Mucosa of descending colon (tissue), 3 donors: ENCODE data around the gene ZNF844. TPM values are rescaled to one million over a fixed set of nuclear protein-coding genes. Genes with fewer than 3 reads are reported as not detected.
"Not testable (repeated sequence)": the region's sequence is repeated elsewhere in the genome, so short reads cannot be mapped to it uniquely, and the experiment has no call there.

ENCODE experiments used
- ATAC-seq: fragments of 200-7000 bp; cut with Tn5 transposase; one replicate; pipeline ENCODE4 v1.9.1; 2020; ENCODE audit warnings: mild to moderate bottlenecking, moderate library complexity
- DNase-seq, 3 donors: peaks; one replicate each; pipeline ENCODE4 v3.0.0-alpha.2; 2020
- H3K36me3 ChIP-seq: fragments of 200-600 bp; one replicate; pipeline ENCODE4 v1.8.0; 2021; ENCODE audit warnings: low read depth, mild to moderate bottlenecking
- H3K4me1 ChIP-seq: fragments of 200-600 bp; one replicate; pipeline ENCODE4 v1.8.0; 2021; ENCODE audit warnings: low read depth, mild to moderate bottlenecking
- H3K4me3 ChIP-seq: fragments of 200-600 bp; one replicate; pipeline ENCODE4 v1.8.0; 2021; ENCODE audit warnings: mild to moderate bottlenecking
- H3K9me3 ChIP-seq: fragments of 200-600 bp; one replicate; pipeline ENCODE4 v1.8.0; 2021; ENCODE audit warnings: mild to moderate bottlenecking
- CTCF ChIP-seq: fragments of 200-600 bp; IDR thresholded peaks from one replicate; pipeline ENCODE4 v1.8.0; 2022; ENCODE audit warnings: antibody characterized with exemption, mild to moderate bottlenecking
- intact Hi-C, 2 donors: fragments of 100-400 bp; cut with DNase I in 1 of 2; cut with micrococcal nuclease in 1 of 2; formaldehyde crosslinking; loops; one replicate each; pipeline versions ENCODE4 v1.11.0 to v1.11.1; 2022; cut with DNase I, micrococcal nuclease
- total RNA-seq, 3 donors: library from RNA; stranded (reverse); fragmentation: NEBNext Ultra II Directional in 2 of 3; extraction: Animal tissue kit (Norgen Biotek cat#: 25700) in 2 of 3; gene quantifications; one replicate each; pipeline versions ENCODE4 v1.2.1 to v1.2.4, GENCODE V29; 2021 to 2023
- donor health status: DM: no; HTN: no; CAD: no; lungs with moderate emphysema.
- donor health status: DM: no; HTN: no; CAD: no.
- donor health status: DM: no; HTN: yes; CAD: no.

The ZNF844 gene
- total RNA-seq, 3 donors from 2014 or later, result 11.7 to 17.1 (median 15.2) TPM

DNA sequence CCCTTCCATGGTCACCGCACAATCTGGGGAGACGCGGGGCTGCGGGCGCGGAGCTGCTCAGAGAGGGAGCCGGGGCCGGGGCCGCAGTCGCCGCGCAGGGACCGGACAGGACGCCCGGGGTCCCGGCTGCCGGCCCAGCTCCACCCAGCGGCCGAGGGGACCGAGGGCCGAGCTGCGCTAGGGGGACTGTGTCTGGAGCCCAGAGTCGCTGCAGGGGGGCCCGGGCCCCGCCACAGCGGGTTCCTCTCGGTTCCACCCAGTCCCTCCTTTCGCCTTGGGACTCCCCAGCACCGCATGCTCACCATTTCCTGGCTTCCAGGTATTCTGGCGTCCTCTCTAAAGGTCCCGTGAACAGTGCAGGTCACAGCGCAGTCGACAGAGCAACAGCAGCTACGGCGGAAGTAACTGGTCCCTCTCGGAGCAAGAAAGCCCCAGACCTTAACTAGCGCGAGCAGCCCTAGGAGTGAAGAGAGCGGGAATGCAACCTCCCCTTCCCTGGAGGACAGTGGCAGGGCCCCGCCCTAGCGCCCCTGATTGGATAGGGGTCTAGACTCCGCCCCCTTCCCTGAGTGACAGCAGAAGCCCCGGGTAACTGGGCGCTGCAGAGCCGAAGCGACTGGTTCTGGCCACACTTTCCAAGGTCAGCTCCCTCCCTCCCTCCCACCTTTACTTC lies 11.9 kb upstream of the ZNF844 start, which contains the start of gene ZNF878:
Gene ZNF878 (minus strand): TSS at position 465 of the 673 bp plus-strand sequence. CDS start 160 bp downstream, at position 305.
- Histone ChIP-seq H3K9me3 (no peaks in the 10 kb centered on the region), H3K4me1 (peaks cover 8% of the 10 kb centered on the region), H3K36me3 (no peaks in the 10 kb centered on the region), H3K4me3 (peak within 1 kb of the TSS; percentile 32)
- peak; percentile 88 to 95 (median 92) for DNase-seq
- TF ChIP-seq CTCF, result no peak
- ATAC-seq, result peak; percentile 99
- intact Hi-C loops, result loop anchor here (10.0 kb wide), 1 partner anchor 92 kb away; the partner anchor contains the start of gene ZNF20 (in 2 of the 2)

DNA sequence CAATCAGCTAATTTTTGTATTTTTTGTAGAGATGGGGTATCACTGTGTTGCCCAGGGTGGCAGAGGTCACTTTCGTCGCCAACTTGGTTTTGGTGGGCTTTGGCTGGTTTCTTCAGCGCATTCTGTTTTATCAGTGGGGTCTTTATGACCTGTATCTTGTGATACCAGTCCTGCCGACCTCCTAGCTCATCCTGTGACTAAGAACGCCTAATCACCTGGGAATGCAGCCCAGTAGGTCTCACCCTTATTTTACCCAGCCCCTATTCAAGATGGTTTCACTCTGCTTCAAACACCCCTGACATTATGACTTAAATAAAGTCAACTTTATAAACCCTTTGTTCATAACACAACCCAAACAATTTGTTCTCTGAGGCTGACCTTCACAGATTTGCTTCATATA lies 8.7 kb upstream of the ZNF844 start:
- Histone ChIP-seq H3K36me3 (no peaks in the 10 kb centered on the region), H3K9me3 (no peaks in the 10 kb centered on the region), H3K4me1 (peaks cover 15% of the 10 kb centered on the region), H3K4me3 (no peak overlapping the region)
- ATAC-seq (no peak), DNase-seq (no peak)
- TF ChIP-seq CTCF, result no peak
- intact Hi-C loops, result loop anchor here (10.0 kb wide), 1 partner anchor 89 kb away; the partner anchor contains the start of gene ZNF20 (in 2 of the 2)

- ATAC-seq, result no peak
- Histone ChIP-seq H3K9me3 (peaks cover 100% of the 10 kb centered on the region), H3K4me1 (no peaks in the 10 kb centered on the region), H3K4me3 (no peak overlapping the region), H3K36me3 (peaks cover 28% of the 10 kb centered on the region)
- no peak for DNase-seq
- intact Hi-C loops, result no loop called here
- TF ChIP-seq CTCF, result no peak
Observed at GRCh38 chr19:12075538-12076139, 11.1 kb downstream of the ZNF844 start.

- DNase-seq, intact Hi-C loops, ATAC-seq, H3K4me3 ChIP-seq, H3K4me1 ChIP-seq: not testable (repeated sequence)
- Histone ChIP-seq H3K36me3 (peaks cover 28% of the 10 kb centered on the region), H3K9me3 (peaks cover 100% of the 10 kb centered on the region)
Observed at GRCh38 chr19:12076331-12076730, 11.8 kb downstream of the ZNF844 start.

GRCh38 chr19:12077375-12077774 lies 12.8 kb downstream of the ZNF844 start:
- TF ChIP-seq CTCF, result no peak
- ATAC-seq (no peak), DNase-seq (no peak)
- H3K4me3 ChIP-seq, result no peak overlapping the region
- H3K36me3 ChIP-seq, result peaks cover 28% of the 10 kb centered on the region
- intact Hi-C loops, result no loop called here
- H3K9me3 ChIP-seq, result peaks cover 100% of the 10 kb centered on the region
- H3K4me1 ChIP-seq, result no peaks in the 10 kb centered on the region

- intact Hi-C loops, H3K36me3 ChIP-seq, H3K4me3 ChIP-seq, ATAC-seq, H3K4me1 ChIP-seq, DNase-seq: not testable (repeated sequence)
- H3K9me3 ChIP-seq, result peaks cover 65% of the 10 kb centered on the region
Observed at GRCh38 chr19:12083336-12083735, 18.8 kb downstream of the ZNF844 start.
